GM08714 (cell line): ENCODE data around the gene CKMT2.

ENCODE experiments used
- H3K4me3 ChIP-seq: fragments of 200-500 bp; sonication (Bioruptor generic); 2 replicates; pipeline ENCODE4 v1.5.1; 2014; ENCODE audit warnings: mild to moderate bottlenecking, low read length, inconsistent platforms
- ZNF274 ChIP-seq: IDR thresholded peaks from 2 replicates; pipeline ENCODE4 v1.6.1; 2012; ENCODE audit warnings: mild to moderate bottlenecking, low read depth, low read length

CKMT2 gene

DNA sequence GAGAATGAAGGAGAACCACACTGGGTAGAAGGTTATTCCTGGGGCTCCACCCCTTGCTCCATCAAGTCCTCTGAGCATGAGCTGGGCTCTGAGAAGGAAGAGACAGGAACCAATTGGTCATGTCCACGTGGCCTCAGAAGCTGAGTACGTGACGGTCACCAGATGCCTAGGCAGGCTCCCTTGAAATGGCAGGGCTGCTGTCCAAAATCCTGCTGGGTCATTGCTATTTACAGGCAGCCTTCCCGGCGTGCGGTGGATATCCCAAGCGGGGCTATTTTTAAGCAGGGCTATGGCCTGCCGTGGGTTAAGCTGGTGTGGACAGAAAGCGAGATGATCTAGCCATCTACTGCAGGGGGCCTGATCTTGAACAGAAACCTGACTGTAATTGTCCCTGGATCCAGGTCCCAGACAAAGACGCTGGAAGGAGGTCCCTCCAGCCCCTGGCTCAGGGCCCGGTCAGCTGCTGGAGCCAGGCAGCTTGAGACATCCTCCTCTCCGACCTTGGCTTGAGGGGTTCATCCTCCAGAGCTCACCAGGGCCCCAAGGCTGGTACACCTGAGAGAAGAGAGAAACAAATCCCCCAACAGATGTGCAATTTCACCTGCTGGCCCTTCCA, 550 bp upstream of the CKMT2 start:
- no peak for TF ChIP-seq ZNF274
- no peak overlapping the region for H3K4me3 ChIP-seq

DNA sequence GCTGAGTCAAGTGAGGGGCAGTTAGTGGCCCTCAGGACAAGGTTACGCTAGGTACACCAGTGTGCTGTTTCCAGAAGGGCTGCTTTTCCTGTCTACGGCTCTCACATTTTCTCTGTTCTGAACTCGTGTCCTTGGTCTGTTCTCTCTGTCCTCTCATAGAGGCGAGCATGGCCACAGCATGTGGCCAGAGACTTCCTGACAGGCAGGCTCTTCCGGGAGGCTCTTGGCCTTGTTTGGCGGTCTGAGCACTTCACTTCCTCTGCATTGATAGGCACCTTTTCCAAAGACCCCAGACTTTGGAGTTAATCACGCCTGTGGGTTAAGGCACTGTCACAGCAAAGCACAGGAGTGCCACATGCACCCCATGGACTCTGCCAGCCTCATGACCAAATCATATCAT, 1.2 kb downstream of the CKMT2 start:
- no peak overlapping the region for H3K4me3 ChIP-seq
- TF ChIP-seq ZNF274 = no peak

DNA sequence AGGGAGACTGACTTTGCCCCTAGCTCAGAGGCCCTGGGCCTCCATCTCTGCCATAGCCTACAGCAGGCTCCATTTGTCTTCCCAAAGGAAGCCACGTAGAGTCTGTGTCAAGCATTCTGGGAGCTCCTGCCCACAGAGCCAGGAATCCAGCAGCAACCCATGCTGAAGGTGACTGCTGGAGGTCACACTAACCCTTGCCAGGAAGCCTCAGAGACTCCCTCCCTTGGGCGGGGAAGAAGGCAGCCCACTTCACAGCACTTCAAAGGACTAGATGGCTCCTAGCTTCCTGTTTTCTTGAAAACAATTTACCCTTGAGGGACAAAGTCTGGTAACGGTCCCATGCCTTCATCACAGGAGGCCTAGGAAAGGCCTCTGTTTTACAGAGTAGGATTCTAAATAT, 1.7 kb downstream of the CKMT2 start:
- H3K4me3 ChIP-seq = no peak overlapping the region
- no peak for TF ChIP-seq ZNF274

DNA sequence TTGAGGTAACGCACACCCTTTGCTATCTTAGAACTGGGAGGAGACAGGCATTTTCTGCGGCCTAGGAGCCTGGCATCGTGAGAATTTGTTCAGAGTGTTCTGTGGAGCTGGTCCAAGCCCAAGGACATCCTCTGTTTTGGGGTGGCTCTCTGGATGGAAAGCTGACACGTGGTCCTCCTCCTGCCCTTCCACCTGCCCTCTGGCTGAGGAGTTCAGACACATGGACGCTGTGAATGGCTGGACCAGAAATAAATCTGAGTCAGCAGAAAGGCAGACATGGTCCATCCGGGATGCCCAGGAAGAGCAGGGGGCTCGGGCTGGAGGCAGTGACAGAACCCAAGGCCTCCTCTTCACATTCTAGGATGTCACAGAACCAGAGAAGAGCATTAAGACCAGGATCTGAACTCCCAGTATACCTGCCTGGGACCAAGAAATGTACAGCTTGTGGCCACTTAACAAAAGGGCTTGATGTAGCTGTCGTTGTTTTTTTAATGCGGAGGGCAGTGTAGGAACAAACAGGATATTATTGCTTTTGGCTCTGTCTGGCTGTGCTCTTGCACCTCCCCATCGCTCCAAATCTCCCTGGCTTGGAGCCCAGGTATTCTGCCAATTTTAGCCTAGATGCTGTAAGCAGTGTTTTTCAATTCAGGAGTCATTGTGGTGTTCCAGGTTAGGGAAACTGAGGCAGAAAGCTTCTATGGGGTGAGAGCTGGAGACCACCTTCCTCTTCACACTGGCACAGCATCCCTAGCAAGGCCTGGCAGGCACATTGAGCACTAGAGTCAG, 2.4 kb downstream of the CKMT2 start:
- TF ChIP-seq ZNF274 = no peak
- no peak overlapping the region for H3K4me3 ChIP-seq

DNA sequence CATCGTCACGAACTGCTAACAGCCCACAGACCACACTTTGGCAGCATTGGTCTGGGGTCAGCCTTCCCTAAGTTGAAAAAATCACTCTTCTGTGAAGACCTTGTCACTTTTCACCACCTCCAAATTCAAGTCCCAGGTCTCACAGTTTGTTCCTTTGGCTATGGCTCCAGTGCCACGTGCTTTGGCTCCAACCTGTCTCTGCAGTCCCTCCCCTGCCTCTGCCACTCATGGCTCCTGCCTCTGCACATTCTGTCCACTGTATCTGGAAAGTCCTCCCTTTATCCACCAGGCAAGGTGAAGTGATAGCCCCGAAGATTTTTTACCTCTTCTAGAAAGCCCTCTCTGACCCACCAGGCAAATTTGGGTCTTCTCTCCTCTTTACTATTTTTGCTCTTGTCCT, 5.3 kb downstream of the CKMT2 start:
- H3K4me3 ChIP-seq = no peak overlapping the region
- TF ChIP-seq ZNF274 = no peak

DNA sequence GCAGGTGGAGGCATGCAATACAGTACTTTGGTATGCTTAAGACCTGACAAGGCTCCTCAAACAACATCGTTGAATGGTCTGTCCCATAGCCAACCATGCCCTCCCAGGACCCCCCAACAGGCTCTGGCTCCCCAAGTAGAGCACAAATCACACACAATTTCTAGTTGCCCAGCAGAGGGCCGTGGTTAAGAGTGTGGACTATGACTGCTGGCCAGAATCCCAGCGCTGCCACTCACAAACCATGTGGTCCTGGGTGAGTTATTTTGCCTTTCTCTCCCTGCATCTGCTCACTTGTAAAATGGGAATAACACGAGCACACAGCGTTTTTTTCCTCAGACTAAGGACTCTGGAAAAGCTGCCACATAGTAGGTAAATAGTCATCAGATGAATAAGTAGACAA, 6.5 kb downstream of the CKMT2 start:
- H3K4me3 ChIP-seq = no peak overlapping the region
- no peak for TF ChIP-seq ZNF274

DNA sequence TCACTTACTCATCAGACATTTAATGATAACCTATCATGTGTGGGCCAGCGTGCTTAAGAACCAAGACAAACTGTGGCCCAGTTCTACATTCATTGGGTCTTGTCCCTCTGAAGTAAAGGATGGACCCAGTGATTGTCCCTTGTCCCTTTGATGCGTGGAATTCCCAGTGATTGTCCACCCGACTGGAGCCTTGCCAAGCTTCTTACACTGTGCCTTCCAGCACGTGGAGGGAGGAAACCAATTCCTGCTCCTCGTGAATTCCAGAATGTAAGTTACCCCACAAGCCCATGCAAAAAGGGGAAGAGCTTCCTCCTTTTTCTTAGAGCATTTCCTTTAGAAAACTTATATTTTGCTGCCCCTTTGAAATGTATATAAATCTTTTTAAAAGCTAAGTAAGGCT, 7.9 kb downstream of the CKMT2 start:
- no peak for TF ChIP-seq ZNF274
- H3K4me3 ChIP-seq = no peak overlapping the region

DNA sequence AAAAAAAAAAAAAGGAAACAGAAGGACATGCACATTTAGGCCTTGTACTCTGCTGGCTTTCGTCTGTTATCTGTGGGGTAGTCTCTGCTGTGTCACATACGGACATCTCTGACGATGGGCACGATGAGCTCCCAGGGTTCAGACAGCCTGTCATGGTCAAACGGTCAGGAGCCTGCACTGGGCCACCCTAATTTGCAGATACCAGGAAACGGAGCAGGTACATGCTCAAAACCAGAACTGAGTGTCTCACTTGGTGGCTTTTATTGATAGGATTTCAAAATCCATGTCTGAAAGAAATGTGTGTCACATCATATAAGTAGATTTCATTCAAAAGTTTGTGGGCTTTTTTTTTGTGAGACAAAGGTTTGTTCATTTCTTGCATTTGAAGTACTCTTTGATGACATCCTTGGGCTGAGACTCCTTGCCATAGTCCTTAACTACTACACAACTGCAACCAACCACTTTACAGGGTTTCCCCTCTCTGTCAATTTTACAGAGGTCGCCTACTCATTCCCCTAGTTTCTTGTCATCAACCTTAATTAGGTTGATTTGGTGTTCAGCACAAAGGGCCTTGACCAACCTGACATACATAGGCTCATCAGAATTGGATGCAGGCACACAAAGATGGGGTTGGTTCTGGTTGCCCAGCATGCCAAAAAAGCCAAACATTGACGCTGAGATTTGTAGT, 9.0 kb downstream of the CKMT2 start:
- TF ChIP-seq ZNF274 = no peak
- H3K4me3 ChIP-seq = no peak overlapping the region

DNA sequence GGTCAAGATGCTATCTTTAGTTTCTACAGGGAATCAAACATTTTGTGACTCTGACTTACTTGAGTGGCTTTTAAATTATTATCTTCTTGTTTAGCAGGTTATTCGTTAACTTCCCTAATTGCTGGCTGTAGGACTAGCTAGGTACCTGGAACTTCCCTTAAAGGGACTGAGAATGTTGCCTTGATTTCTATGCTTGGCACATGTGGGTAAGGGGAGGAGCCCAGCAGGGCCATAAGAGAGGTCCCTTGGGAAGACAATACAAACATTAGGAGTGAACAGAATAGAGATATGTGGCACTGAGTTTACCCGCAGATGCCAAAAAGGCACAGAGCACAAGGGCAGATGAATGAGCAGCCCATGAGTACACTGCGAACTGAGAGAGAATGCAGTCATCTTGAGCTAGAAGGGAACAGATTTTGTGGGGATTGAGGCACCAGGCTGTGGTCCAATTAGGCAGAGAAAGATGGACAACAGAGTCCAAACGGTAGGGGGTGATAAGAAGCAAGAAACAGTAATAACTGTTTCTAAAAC, 9.8 kb downstream of the CKMT2 start:
- H3K4me3 ChIP-seq = no peak overlapping the region

DNA sequence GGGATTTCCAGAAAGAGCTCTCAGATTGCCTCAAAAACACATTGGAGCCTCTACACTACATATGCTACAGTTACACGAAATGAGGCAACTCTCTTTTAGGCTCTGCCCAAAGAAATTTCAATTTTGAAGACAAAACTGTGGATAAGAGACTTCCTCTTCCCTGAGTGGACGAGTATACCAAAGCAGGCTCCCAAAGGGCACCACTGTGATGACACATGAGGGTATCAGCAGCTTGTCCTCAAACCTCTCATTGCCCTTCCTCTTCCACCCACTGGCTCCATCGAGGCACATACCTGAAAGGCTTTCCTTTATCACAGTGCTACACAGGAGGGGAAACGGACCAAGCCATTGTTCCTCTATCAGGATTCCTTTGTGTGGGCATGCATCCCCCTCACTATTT, 11.3 kb downstream of the CKMT2 start:
- H3K4me3 ChIP-seq = no peak overlapping the region
- TF ChIP-seq ZNF274 = no peak

More for the DNA sequence above, 9.8 kb downstream of the CKMT2 start:
- no peak for TF ChIP-seq ZNF274

DNA sequence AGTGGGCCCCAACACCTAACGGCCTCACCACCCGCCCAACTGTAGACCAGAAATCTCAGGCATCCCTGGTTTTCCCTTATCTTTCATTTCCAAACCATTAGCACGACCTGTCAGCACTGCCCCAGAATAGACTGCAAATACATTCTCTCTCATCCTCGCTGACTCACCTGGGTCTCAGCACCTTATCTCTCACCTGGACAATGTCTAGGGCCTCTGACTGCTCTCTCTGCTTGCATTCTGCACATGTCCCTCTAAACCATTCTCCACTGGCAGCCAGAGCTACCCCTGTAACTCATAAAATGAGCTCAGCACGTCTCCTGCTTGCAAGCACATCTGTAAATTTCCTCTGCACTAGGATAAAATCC, 12.7 kb downstream of the CKMT2 start:
- TF ChIP-seq ZNF274 = no peak
- H3K4me3 ChIP-seq = no peak overlapping the region

DNA sequence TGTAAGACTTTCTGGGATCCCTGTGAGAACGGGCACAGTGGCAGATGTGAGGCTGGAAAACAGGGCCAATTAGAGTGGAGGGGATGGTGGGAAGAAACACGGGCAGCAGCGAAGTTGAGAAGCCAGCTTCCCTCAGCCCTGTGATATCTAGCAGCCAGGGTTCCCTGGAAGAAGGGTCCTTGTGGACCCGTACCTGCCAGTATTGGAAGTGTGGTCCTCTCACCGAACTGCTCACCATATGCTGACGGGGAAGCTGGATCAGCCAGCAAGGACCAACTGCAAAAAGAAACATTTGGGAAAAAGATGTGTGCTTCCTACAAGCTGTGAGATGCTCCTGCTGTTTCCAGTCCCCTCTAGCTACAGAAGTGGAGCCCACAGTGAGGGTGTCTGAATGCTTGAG, 13.6 kb downstream of the CKMT2 start:
- no peak for TF ChIP-seq ZNF274
- H3K4me3 ChIP-seq = no peak overlapping the region

DNA sequence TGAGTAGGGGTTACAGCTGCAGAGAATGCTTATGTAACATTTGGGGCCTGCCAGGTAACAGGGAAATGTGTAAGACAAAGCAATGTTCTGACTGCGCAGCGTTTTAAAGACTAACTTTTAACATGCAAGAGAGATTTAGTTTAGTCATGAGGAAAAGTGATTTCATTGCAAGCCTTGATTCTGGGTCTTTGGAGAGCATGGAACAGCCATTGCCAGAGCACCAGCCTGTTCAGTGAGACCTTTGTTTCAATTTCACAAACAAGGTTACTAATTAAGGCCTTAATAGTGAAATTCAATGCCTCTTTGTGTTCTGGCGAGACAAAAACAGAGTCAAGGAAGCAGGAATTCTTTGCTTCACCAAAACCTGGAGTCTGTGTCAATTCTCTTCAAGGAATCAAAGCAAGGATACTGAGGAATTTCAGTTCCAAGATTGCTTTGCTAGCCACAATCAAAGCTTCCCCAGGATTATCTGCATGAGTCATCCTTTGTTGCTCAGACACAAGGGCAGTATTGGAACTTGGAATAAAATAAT, 14.4 kb downstream of the CKMT2 start:
- TF ChIP-seq ZNF274 = no peak
- H3K4me3 ChIP-seq = no peak overlapping the region

DNA sequence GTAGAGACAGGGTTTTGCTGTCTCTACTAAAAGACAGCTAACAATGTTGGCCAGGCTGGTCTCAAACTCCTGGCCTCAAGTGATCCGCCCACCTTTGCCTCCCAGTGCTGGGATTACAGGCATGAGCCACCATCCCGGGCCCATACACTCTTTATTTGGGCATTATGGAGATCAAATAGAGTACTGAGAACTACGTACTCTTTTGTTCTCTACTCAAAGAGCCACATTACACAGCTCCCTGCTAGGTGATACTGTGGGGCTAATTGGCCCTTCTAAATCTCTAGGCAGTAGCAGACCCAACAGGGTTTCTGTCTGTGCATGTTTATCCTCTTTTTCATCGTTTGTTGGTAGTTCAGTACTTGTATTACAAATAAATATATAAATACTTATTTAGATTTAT, 16.1 kb downstream of the CKMT2 start:
- TF ChIP-seq ZNF274 = no peak
- no peak overlapping the region for H3K4me3 ChIP-seq

DNA sequence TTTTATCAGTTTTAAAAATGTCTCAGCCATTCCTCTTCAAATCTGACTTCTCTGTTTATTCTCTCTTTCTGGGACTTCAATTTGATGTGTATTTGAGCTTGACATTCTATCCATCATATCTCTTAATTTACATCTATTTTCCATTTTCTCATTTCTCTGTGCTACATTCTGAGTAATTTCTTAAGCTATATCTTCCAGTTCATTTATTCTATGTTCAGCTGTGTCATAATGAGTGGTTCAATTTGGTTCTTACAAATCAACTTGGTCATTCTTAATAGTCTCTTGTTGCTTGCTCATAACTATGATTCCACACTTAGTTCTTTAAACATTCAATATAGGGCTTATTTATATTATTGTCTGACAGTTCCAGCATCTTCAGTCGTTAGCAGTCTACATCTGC, 16.9 kb downstream of the CKMT2 start:
- TF ChIP-seq ZNF274 = no peak
- no peak overlapping the region for H3K4me3 ChIP-seq
